Fibroblast of skin of scalp (primary cell): Measurements from ENCODE around the gene SEC14L1.

Experiments used
- DNase-seq: peaks from one replicate; pipeline ENCODE4 v3.0.0-alpha.2; 2013

SEC14L1 gene

DNA sequence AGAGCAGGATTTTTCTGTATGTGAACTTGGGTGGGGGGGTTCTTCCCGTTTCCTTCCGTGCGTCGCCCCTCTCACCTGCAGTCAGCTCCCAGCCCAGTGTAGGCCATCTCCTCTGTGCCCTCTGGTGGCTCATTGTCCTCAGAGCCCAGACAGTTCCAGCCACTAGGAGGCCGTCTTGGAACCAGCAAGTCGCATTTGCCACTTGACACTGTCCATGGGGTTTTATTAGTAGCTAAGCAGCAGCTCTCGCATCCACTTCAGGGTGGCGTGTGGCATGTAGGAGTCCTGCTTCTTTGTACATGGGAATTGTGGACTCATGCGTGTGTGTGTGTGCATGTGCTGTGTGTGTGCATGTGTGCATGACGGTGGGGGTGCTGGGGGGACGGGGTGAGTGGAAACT is 74.0 kb downstream of the SEC14L1 start:
- DNase-seq = peak; percentile 46

GRCh38 chr17:77215281-77215680 is 74.5 kb downstream of the SEC14L1 start:
- DNase-seq = no peak

GRCh38 chr17:77216486-77216885 is 75.7 kb downstream of the SEC14L1 start:
- DNase-seq = no peak

GRCh38 chr17:77217123-77217522 is 76.4 kb downstream of the SEC14L1 start:
- DNase-seq = no peak

GRCh38 chr17:77217566-77217965 is 76.8 kb downstream of the SEC14L1 start:
- DNase-seq = no peak

DNA sequence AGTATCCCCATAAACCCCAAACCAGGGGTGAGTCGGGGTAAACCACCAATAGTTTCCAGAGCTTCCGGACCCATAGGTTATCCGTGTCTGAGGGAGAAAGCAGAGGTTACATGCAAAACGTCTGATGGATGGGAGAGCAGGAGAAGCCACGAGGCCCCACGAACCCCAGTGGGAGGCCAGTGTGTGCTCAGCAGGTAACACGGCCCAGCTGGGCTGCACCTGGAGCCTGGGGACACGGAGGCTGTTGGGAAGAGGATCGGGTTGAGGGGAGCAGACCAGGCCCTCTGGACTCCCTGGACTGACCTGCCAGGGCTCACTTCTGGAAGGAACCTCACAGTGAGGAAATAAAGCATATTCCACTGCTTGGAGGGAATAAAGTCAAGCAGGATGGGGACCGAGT is 78.1 kb downstream of the SEC14L1 start:
- DNase-seq = no peak

GRCh38 chr17:77222356-77222755 is 81.6 kb downstream of the SEC14L1 start:
- DNase-seq = peak; percentile 32

DNA sequence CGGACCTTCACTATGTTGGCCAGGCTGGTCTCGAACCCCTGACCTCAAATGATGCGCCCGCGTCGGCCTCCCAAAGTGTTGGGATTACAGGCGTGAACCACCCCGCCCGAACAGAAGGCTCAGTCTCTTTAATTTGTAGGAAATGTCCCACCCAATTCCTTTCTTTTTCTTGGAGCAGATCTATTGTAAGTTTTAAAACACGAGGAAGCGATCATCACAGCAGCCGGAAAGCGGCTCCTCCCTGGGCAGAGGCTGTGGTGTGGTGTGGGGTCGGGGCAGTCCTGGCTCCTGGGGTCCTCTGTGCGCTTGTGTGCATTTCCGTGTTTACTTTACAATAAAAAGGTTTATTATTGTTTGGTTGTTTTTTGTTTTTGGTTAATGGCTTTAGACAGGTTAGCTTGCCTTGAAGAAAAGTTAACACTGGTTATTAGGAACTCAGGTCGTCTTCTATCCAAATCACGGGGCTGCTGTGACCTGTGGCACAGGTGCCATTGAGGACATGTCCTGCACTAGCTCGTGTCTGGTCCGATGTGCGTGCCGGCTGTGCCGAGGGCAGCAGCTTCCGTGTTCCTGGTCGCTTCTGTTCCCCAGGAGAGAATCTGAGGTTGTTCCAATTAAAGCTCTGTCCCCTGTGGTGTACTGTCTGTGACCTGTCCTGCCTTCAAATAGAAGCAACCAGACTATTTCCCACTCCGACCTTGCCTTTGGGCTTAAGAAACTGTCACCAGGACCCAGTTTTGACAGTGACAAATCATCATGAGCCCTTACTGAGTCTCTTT is 83.1 kb downstream of the SEC14L1 start:
- no peak for DNase-seq

DNA sequence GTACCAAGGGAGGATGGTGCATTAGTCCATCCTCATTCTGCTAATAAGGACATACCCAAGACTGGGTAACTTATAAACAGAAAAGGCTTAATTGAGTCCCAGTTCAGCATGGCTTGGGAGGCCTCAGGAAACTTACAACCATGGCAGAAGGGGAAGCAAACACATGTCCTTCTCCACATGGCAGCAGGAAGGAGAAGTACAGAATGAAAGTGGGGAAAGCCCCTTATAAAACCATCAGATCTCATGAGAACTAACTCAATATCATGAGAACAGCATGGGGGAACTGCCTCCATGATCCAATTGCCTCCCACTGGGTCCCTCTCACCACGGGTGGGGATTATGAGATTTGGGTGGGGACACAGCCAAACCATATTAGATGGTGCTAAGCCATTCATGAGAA is 84.5 kb downstream of the SEC14L1 start:
- no peak for DNase-seq

DNA sequence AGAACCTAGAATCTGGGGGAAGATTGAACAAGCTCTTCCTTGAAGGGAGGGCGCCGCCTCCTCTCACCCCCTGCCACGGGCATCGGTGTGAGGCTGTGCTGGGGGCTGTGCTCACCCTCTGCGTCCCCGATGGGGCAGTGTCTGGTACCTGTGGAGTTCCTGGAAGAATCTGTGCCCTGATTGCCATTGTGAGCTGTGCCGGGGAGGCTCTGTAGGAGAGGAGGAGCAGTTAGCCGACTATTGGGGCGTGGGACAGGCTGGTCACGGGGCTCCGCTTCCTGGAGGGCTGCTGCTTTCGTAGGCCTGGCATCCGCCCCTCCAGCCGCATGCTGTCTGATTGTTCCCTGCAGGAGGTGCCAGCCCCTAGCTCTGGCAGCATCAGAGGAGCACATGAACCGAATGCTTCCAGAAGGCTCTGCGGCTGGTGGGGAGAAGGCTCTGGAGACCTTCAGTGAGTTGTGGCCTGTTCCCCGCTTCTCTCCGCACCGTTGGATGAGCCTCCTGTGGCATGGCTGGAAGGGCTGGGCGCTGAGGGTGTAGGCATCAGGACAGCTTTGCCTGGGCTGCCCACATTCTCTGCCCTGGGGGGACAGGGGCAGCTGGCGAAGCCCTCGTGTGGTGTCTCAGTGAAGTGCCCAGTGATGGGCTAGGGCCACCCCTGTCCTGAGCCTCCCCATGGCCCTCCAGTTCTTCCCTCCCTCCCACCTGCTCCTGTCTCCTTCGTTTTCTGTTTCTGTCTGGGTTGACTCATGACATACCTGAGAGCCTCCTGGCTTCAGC is 86.9 kb downstream of the SEC14L1 start:
- no peak for DNase-seq

DNA sequence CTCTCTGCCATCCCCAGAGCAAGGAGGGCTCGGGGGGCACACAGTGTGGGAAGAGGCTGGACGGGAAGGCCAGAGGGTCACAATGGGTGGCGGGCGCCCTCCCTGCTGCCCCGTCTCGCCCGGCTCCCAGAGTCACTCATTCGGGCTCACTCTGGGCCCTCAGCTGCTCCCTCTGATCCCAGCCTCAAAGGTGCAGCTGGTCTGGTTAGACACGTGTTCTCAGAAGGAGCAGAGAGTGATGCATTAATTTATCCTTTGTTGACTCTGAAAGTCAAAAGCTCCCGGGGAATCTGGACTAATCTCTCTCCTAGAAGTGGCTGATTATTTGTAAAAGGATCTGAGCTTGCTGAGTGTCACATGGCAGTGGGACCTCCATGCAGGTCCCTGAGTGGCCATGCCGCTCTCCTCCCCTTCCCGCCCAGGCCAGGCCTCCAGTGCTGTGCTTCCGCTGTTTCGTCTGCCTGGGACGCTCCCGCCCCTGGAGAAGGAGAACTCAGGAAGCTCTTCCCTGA is 87.5 kb downstream of the SEC14L1 start:
- DNase-seq = no peak

GRCh38 chr17:77228816-77229215 is 88.0 kb downstream of the SEC14L1 start:
- DNase-seq = no peak

- DNase-seq = no peak
These were observed 89.1 kb downstream of the SEC14L1 start for GRCh38 chr17:77229786-77230435.

- no peak for DNase-seq
These were observed 89.7 kb downstream of the SEC14L1 start for GRCh38 chr17:77230436-77230830.

- no peak for DNase-seq
These were observed 90.5 kb downstream of the SEC14L1 start for GRCh38 chr17:77231076-77231871.

GRCh38 chr17:77233127-77233526 is 92.4 kb downstream of the SEC14L1 start:
- DNase-seq = no peak

GRCh38 chr17:77233635-77234334 is 93.0 kb downstream of the SEC14L1 start:
- peak; percentile 40 for DNase-seq

- DNase-seq = no peak
These were observed 93.9 kb downstream of the SEC14L1 start for GRCh38 chr17:77234695-77235094.

DNA sequence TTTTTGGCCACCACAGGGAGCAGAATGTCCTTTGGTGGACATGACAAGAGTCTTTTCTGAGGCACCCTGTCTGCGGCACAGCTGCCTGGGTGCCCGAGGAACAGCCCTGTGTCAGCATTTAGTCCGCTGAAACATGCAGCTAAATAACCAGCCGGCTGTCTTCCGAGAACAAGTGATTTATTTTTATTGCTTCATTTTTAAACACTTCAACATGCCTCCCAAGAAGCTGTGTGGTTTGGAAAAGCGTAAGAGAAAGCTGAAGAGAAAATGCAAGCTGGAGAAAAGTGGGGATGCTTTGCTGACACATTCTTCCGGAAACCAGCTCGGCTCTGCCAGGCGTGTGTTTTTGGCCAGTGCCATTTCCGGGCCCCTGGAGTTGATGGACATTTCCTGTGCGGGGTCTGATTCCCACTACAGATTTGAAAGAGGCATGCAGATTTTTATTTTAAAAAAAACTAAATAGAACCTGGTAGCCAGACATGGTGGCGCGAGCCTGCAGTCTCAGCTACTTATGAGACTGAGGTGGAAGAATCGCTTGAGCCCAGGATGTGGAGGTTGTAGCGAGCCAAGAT is 94.7 kb downstream of the SEC14L1 start:
- peak; percentile 89 for DNase-seq

DNA sequence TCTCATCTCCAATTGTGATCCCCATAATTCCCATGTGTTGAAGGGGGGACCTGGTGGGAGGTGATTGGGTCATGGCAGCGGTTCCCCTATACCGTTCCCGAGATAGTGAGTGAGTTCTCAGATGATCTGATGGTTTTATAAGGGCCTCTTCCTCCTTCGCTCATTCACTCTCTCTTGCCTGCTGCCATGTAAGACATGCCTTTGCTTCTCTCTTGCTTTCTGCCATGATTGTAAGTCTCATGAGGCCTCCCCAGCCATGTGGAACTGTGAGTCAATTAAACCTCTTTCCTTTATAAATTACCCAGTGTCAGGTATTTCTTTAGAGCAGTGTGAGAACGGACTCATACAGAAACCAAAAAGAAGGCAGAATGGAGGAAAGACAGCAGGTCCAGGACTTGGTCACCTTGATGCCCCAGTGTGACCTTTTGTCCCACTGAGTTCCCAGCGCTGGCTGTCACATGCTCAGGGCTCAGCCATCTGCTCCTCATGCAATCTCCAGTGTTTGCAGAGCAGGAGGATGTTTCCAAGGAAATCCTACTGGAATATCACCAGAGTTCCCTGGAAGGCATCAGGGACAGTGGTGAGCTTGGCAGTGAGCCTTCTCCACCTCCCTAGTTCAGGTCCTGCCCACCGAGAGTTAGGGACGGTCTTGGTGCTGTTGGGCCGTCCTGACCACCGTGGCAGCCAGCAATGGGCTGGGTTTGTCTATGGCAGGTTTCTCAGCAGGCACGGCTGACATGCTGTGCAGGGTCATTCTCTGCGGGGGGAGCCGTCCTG is 96.7 kb downstream of the SEC14L1 start:
- no peak for DNase-seq

DNA sequence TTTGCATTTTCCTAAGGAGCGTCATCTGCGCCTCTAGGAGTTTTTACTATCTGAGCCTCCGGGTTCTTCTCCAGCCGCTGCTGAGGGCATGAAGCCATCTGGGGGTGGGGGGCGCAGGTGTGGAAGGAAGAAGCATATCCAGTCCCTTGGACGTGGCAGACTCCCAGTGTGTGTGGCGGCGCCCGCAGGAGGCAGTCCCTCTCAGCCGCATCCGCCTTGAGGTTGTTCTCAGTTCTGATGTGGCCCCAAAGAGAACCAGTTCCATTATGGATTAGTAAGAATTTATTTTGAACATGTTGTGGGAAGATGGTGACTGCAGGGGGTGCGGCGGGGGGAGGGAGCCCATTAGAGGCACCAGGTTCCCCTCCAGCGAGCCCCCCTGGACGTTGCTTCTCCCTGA is 100.2 kb downstream of the SEC14L1 start:
- no peak for DNase-seq
